GM10248 (cell line): ENCODE results near the gene CARNS1.
"Not testable (repeated sequence)": the region's sequence is repeated elsewhere in the genome, so short reads cannot be mapped to it uniquely, and the experiment has no call there.

Experiments
- CTCF ChIA-PET: fragments of 300-600 bp; sonication (Branson Sonifier 250); formaldehyde crosslinking; extraction: SDS; loops from one replicate; lab custom pipeline; 2021; ENCODE audit warnings: antibody characterized with exemption; lab: Yijun Ruan, JAX
- POLR2A ChIA-PET: fragments of 350-650 bp; sonication (Branson Sonifier 250); formaldehyde crosslinking; extraction: SDS; loops from one replicate; lab custom pipeline; 2020; ENCODE audit warnings: antibody characterized with exemption; lab: Yijun Ruan, JAX
- DNase-seq: peaks from one replicate; pipeline ENCODE4 v3.0.0; 2012; ENCODE audit errors: extremely low spot score
- CTCF ChIP-seq: IDR thresholded peaks from 2 replicates; pipeline ENCODE4 v1.5.1; 2012; ENCODE audit warnings: mild to moderate bottlenecking, low read depth; ENCODE audit errors: extremely low read depth, missing control alignments, control extremely low read depth

The CARNS1 gene

GRCh38 chr11:67465189-67465510, 49.7 kb downstream of the CARNS1 start:
- CTCF ChIA-PET, result interaction anchor here (0.6 to 1.4 kb wide), 3 partner anchors 21 to 91 kb away, joined by 3 read pairs; no protein-coding TSS in a partner anchor
- POLR2A ChIA-PET, result interaction anchor here (0.8 to 1.0 kb wide), 2 partner anchors 28 to 60 kb away, joined by 3 read pairs; partner anchors contain the start of gene PTPRCAP
- TF ChIP-seq CTCF, result no peak
- no peak for DNase-seq

- not testable (repeated sequence) for DNase-seq
- CTCF ChIA-PET, result interaction anchor here (0.6 to 1.4 kb wide), 3 partner anchors 20 to 91 kb away, joined by 3 read pairs; no protein-coding TSS in a partner anchor
- POLR2A ChIA-PET, result interaction anchor here (0.6 to 1.0 kb wide), 2 partner anchors 28 to 49 kb away, joined by 3 read pairs; partner anchors contain the start of gene PTPRCAP
These were observed 50.1 kb downstream of the CARNS1 start for GRCh38 chr11:67465530-67465929.

GRCh38 chr11:67466367-67466766, 50.9 kb downstream of the CARNS1 start:
- POLR2A ChIA-PET, result interaction anchor here (0.6 kb wide), 2 partner anchors 29 to 50 kb away, joined by 3 read pairs; partner anchors contain the start of gene PTPRCAP
- TF ChIP-seq CTCF, result no peak
- CTCF ChIA-PET, result interaction anchor here (1.2 kb wide), 1 partner anchor 163 kb away, joined by 4 read pairs; the partner anchor contains the start of gene NUDT8
- DNase-seq, result no peak

GRCh38 chr11:67466962-67467771, 51.7 kb downstream of the CARNS1 start:
- POLR2A ChIA-PET, result interaction anchor here (0.6 to 1.4 kb wide), 2 partner anchors 11 to 30 kb away, joined by 3 read pairs; partner anchors contain the start of gene PTPRCAP
- CTCF ChIA-PET, result interaction anchor here (1.2 to 3.6 kb wide), 5 partner anchors 16 to 162 kb away, joined by 3 to 22 read pairs (median 6); partner anchors contain the start of genes AIP, NUDT8 and PPP1CA
- no peak for TF ChIP-seq CTCF
- DNase-seq, result no peak

- ChIA-PET CTCF (interaction anchor here (0.8 to 3.6 kb wide), 16 partner anchors 10 to 117 kb away, joined by 3 to 22 read pairs (median 4); partner anchors contain the start of genes AIP, PITPNM1, PPP1CA and RAD9A), POLR2A (interaction anchor here (0.6 to 1.6 kb wide), 6 partner anchors 9 to 350 kb away, joined by 3 to 5 read pairs (median 3); partner anchors contain the start of gene AIP)
- no peak for TF ChIP-seq CTCF
- no peak for DNase-seq
These were observed 52.6 kb downstream of the CARNS1 start for GRCh38 chr11:67468056-67468455.

- POLR2A ChIA-PET, result interaction anchor here (0.5 to 1.6 kb wide), 7 partner anchors 10 to 349 kb away, joined by 3 to 5 read pairs (median 3); partner anchors contain the start of genes AIP and CORO1B
These were observed 52.9 kb downstream of the CARNS1 start for GRCh38 chr11:67468456-67468758.

More at GRCh38 chr11:67468456-67468758, 52.9 kb downstream of the CARNS1 start:
- no peak for DNase-seq
- no peak for TF ChIP-seq CTCF
- CTCF ChIA-PET, result interaction anchor here (0.6 to 3.6 kb wide), 18 partner anchors 8 to 117 kb away, joined by 3 to 22 read pairs (median 4); partner anchors contain the start of genes AIP, PITPNM1, PPP1CA and RAD9A
